Mucosa of stomach (tissue), 1 donor: Measurements from ENCODE around the gene CREBL2.
"Not testable (repeated sequence)": the region's sequence is repeated elsewhere in the genome, so short reads cannot be mapped to it uniquely, and the experiment has no call there.

Experiments
- H3K27me3 ChIP-seq: one replicate; pipeline ENCODE4 v1.7.0; 2013; ENCODE audit warnings: mild to moderate bottlenecking, low read length; ENCODE audit not compliant: control insufficient read depth, insufficient read depth
- H3K36me3 ChIP-seq: one replicate; pipeline ENCODE4 v1.7.0; 2013; ENCODE audit warnings: low read length; ENCODE audit not compliant: control insufficient read depth, insufficient read depth
- H3K4me1 ChIP-seq: one replicate; pipeline ENCODE4 v1.7.0; 2013; ENCODE audit warnings: mild to moderate bottlenecking, low read length; ENCODE audit not compliant: control insufficient read depth, insufficient read depth
- H3K4me3 ChIP-seq: one replicate; pipeline ENCODE4 v1.7.0; 2013; ENCODE audit warnings: low read length
- H3K9ac ChIP-seq: one replicate; pipeline ENCODE4 v1.7.0; 2013; ENCODE audit warnings: mild to moderate bottlenecking, low read length, moderate library complexity
- H3K9me3 ChIP-seq: one replicate; pipeline ENCODE4 v1.7.0; 2013; ENCODE audit warnings: mild to moderate bottlenecking, low read length, moderate library complexity; ENCODE audit not compliant: control insufficient read depth
- donor health status: Pancreatic carcinoma.

CREBL2 gene

GRCh38 chr12:12622418-12622817 is 10.7 kb downstream of the CREBL2 start:
- no peak overlapping the region for H3K4me3 ChIP-seq
- no peaks in the 10 kb centered on the region for H3K36me3 ChIP-seq
- peaks cover 4% of the 10 kb centered on the region for H3K4me1 ChIP-seq
- H3K27me3 ChIP-seq = no peaks in the 10 kb centered on the region
- H3K9ac ChIP-seq = no peak overlapping the region
- H3K9me3 ChIP-seq = no peaks in the 10 kb centered on the region

DNA sequence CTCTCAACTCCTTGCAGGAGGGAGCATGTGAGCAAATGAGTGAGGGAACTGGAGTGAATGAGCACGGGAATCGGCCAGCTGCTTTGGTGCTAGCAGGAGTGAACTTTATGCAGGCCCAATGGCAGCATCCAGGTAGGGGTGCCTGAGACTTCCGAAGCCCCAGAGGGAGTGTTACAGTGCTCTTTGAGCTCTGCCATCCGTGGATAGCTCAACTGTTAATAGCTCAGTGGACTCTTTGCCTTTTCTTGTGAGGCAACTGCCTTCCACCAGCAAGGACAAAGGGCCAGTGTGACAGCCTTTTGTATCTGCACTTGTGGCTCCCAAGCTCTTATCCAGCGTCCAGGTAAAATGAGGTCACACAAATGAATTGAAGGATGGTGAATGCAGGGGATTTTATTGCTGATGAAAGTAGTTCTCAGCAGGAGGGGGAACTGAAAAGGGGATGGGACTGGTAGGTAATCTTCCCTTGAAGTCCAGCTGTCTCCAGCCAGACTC is 12.9 kb downstream of the CREBL2 start:
- H3K36me3 ChIP-seq = no peaks in the 10 kb centered on the region
- no peak overlapping the region for H3K4me3 ChIP-seq
- no peaks in the 10 kb centered on the region for H3K9me3 ChIP-seq
- H3K4me1 ChIP-seq = peaks cover 4% of the 10 kb centered on the region
- H3K27me3 ChIP-seq = no peaks in the 10 kb centered on the region
- no peak overlapping the region for H3K9ac ChIP-seq

DNA sequence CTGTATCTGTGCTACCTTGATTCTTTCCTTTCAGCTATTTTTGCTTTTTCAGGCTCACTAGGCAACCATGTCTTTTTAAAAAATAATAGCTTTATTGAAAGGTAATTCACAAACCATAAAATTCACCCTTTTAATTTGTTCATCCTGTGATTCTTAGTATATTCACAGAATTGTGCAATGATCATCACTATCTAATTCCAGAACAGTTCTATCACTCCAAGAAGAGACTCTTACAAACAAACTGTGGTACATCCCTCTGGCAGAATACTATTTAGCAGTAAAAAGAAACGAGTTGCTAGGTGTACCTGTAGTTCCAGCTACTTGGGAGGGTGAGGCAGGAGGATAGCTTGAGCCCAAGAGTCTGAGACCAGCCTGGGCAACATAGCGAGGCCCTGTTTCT is 14.8 kb downstream of the CREBL2 start:
- no peaks in the 10 kb centered on the region for H3K27me3 ChIP-seq
- no peaks in the 10 kb centered on the region for H3K4me1 ChIP-seq
- no peak overlapping the region for H3K4me3 ChIP-seq
- H3K9ac ChIP-seq = no peak overlapping the region
- no peaks in the 10 kb centered on the region for H3K9me3 ChIP-seq
- H3K36me3 ChIP-seq = no peaks in the 10 kb centered on the region

DNA sequence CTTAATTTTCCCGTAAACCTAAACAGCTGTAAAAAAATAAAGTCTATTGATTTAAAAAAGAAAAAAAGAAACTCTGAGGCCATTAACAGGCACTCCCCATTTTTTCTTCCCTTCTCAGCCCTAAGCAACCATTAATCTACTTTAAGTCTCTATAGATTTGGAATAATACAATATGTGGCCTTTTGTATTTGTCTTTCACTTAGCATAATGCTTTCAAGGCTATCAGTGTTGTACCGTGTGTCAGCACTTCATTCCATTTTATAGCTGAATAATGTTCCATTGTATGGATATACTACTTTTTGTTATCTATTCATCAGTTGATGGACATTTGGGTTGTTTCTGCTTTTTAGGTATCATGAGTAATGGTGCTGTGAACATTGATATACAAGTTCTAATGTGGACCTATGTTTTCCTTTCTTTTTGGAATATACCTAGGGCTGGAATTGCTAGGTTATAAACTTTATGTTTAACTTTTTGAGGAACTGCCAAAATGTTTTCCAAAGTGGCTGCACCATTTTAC is 15.7 kb downstream of the CREBL2 start:
- no peaks in the 10 kb centered on the region for H3K4me1 ChIP-seq
- H3K36me3 ChIP-seq = no peaks in the 10 kb centered on the region

GRCh38 chr12:12628013-12628412 is 16.3 kb downstream of the CREBL2 start:
- Histone ChIP-seq H3K36me3 (no peaks in the 10 kb centered on the region), H3K27me3 (no peaks in the 10 kb centered on the region), H3K9me3 (no peaks in the 10 kb centered on the region), H3K4me3 (no peak overlapping the region), H3K4me1 (no peaks in the 10 kb centered on the region), H3K9ac (no peak overlapping the region)

More for the DNA sequence above, 15.7 kb downstream of the CREBL2 start:
- no peaks in the 10 kb centered on the region for H3K9me3 ChIP-seq
- no peak overlapping the region for H3K4me3 ChIP-seq
- H3K27me3 ChIP-seq = no peaks in the 10 kb centered on the region
- H3K9ac ChIP-seq = no peak overlapping the region

DNA sequence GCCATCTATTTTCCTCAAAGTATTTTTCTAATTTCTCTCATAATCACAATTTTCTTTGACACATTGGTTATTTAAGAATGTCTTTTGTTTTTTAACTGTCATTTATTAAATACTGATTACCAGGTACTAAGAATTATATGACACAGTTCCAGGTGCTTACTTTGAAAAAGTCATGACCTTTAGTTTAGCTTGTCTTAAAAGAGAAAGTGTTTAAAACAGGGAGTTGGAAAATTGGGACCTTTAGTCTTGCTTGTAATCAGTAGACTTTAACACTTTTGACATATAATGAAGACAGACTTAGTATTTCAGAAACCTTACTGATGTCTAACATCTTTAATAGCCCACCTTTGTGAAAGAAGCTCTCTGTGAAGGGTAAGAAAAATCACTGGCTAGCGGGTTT is 19.2 kb downstream of the CREBL2 start:
- Histone ChIP-seq H3K9ac (no peak overlapping the region), H3K27me3 (no peaks in the 10 kb centered on the region), H3K4me3 (no peak overlapping the region), H3K36me3 (no peaks in the 10 kb centered on the region), H3K9me3 (no peaks in the 10 kb centered on the region), H3K4me1 (no peaks in the 10 kb centered on the region)

GRCh38 chr12:12635651-12636050 is 24.0 kb downstream of the CREBL2 start:
- Histone ChIP-seq H3K9me3 (no peaks in the 10 kb centered on the region), H3K36me3 (no peaks in the 10 kb centered on the region), H3K9ac (no peak overlapping the region), H3K4me1 (no peaks in the 10 kb centered on the region), H3K27me3 (no peaks in the 10 kb centered on the region), H3K4me3 (no peak overlapping the region)

DNA sequence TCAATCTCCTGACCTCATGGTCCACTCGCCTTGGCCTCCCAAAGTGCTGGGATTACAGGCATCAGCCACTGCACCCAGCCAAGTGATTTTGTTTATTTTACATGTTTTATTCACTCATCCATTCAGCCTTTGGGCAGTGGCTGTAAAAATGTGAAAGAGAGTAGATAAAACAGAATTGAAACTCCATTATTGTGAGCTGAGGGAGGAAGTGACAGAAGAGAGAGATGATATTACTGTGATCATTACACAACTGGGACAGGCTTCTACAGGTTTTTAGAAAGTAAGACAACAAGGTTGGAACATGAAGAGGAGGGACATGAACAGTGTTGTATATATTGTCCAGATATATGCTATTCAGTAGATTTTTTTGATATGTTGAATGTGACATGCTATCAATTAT is 25.0 kb downstream of the CREBL2 start:
- Histone ChIP-seq H3K9me3 (no peaks in the 10 kb centered on the region), H3K36me3 (no peaks in the 10 kb centered on the region), H3K27me3 (no peaks in the 10 kb centered on the region), H3K9ac (no peak overlapping the region), H3K4me3 (no peak overlapping the region), H3K4me1 (no peaks in the 10 kb centered on the region)

DNA sequence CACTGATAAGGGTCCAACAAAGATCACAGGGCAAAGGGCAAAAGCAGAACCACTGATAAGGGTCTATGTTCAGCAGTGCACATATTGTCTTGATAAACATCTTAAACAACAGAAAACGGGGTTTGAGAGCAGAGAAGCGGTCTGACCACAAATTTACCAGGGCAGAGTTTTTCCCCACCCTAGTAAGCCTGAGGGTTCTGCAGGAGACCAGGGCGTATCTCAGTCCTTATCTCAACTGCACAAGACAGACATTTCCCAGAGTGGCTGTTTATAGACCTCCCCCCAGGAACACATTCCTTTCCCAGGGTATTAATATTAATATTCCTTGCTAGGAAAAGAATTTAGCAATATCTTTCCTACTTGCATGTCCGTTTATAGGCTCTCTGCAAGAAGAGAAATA is 28.3 kb downstream of the CREBL2 start:
- not testable (repeated sequence) for H3K4me3 ChIP-seq, H3K36me3 ChIP-seq, H3K9ac ChIP-seq

DNA sequence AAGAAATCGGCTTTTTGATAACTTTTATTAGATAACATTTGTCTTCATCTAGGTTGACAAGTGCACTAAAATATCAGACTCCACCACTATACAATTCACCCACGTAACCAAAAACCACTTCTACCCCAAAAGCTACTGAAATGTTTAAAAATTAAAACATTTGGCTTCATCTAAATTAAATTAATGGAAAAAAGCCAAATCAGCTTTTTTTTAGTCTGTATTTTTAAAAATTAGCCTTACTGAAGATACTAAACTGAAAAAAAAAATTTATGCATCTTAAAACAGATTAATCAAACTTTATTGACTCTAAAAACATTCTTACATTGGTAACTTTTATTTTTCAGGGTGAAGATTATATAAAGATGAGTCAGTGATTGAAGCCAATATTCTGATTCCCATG is 30.0 kb downstream of the CREBL2 start:
- no peak overlapping the region for H3K4me3 ChIP-seq
- H3K4me1 ChIP-seq = no peaks in the 10 kb centered on the region
- no peaks in the 10 kb centered on the region for H3K36me3 ChIP-seq
- H3K9me3 ChIP-seq = no peaks in the 10 kb centered on the region
- no peak overlapping the region for H3K9ac ChIP-seq
- H3K27me3 ChIP-seq = no peaks in the 10 kb centered on the region

More for the DNA sequence above, 28.3 kb downstream of the CREBL2 start:
- H3K27me3 ChIP-seq, H3K4me1 ChIP-seq, H3K9me3 ChIP-seq: not testable (repeated sequence)

- Histone ChIP-seq H3K9ac (no peak overlapping the region), H3K9me3 (no peaks in the 10 kb centered on the region), H3K4me1 (no peaks in the 10 kb centered on the region), H3K36me3 (no peaks in the 10 kb centered on the region), H3K27me3 (no peaks in the 10 kb centered on the region), H3K4me3 (no peak overlapping the region)
Measured at GRCh38 chr12:12642916-12643315, 31.2 kb downstream of the CREBL2 start.

DNA sequence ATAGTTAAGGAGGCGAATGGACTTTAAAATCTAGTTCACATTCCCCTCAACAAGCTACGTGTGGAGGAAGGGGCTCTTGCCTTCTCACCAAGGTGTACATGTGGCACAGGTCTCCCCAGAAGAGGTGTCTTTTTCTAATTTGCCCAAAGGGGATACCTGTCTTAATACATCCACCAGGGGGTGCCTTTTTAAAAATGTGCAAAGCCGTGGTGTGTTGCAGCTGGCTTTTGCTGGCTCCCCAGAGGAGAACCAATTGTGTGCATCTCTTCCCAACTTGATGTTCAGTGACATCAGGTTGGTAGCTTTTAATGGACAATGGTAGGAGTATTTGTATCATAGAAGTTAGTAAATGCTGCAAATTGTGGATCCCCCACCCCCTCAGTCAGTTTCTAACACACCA is 33.8 kb downstream of the CREBL2 start:
- Histone ChIP-seq H3K36me3 (no peaks in the 10 kb centered on the region), H3K9me3 (peaks cover 3% of the 10 kb centered on the region), H3K4me1 (no peaks in the 10 kb centered on the region), H3K9ac (no peak overlapping the region), H3K27me3 (no peaks in the 10 kb centered on the region), H3K4me3 (no peak overlapping the region)

DNA sequence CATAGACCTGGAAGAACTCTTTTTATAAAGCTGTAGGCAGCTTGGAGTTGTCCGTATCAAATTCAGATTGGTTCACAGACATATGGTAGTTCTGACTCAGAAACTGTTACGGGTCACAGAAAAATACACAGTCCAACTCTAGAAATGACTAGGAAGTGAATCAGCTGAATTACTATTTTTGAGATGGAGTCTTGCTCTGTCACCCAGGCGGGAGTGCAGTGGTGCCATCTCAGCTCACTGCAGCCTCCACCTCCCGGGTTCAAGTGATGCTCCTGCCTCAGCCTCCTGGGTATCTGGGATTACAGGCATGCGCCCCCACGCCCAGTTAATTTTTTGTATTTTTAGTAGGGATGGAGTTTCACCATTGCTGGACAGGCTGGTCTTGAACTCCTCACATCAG is 34.3 kb downstream of the CREBL2 start:
- H3K9ac ChIP-seq, H3K4me3 ChIP-seq, H3K9me3 ChIP-seq, H3K36me3 ChIP-seq, H3K4me1 ChIP-seq, H3K27me3 ChIP-seq: not testable (repeated sequence)
